GM13976 (cell line): ENCODE results near the gene HERC3.

Experiments
- DNase-seq: peaks from one replicate; pipeline ENCODE4 v3.0.0; 2012; ENCODE audit warnings: low spot score
- in situ Hi-C: fragments of 300-500 bp; cut with MboI; formaldehyde crosslinking; loops from one replicate; pipeline ENCODE4 v1.12.0; 2022; ENCODE audit warnings: low sequenced_read_pairs, mixed read lengths, inconsistent platforms; ENCODE audit not compliant: unreplicated experiment
- TF ChIP-seq, protein P1 (sequence below): IDR thresholded peaks from 2 replicates; pipeline ENCODE4 v1.5.1; 2012; ENCODE audit warnings: borderline replicate concordance, mild to moderate bottlenecking; ENCODE audit not compliant: insufficient read depth; ENCODE audit errors: extremely low read depth, missing control alignments, control extremely low read depth

The HERC3 gene

GRCh38 chr4:88735564-88735963 is 143.3 kb downstream of the HERC3 start:
- DNase-seq, result no peak
- TF ChIP-seq, protein P1, sequence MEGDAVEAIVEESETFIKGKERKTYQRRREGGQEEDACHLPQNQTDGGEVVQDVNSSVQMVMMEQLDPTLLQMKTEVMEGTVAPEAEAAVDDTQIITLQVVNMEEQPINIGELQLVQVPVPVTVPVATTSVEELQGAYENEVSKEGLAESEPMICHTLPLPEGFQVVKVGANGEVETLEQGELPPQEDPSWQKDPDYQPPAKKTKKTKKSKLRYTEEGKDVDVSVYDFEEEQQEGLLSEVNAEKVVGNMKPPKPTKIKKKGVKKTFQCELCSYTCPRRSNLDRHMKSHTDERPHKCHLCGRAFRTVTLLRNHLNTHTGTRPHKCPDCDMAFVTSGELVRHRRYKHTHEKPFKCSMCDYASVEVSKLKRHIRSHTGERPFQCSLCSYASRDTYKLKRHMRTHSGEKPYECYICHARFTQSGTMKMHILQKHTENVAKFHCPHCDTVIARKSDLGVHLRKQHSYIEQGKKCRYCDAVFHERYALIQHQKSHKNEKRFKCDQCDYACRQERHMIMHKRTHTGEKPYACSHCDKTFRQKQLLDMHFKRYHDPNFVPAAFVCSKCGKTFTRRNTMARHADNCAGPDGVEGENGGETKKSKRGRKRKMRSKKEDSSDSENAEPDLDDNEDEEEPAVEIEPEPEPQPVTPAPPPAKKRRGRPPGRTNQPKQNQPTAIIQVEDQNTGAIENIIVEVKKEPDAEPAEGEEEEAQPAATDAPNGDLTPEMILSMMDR, result no peak
- in situ Hi-C loops, result no loop called here

DNA sequence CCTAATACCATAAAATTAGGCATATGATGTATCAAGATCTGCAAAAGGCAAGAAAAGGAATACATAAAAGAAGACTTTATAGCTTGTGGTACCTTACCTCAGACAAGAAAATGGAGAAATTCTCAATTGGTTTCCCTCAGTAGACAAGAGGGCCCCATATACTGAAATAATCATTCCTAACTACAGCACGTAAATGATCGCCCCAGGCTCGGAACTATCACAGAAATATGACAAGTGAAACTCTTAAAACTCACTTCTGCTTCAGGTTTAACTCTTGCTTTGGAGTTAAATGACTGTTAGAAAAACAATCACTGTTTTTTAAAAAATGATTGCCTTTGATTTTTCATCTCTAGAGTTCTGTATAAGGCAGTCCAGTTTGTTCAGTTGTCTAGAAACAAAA is 144.0 kb downstream of the HERC3 start:
- in situ Hi-C loops, result no loop called here
- TF ChIP-seq, protein P1, result no peak
- no peak for DNase-seq

- TF ChIP-seq, protein P1, result no peak
- DNase-seq, result peak; percentile 24
- in situ Hi-C loops, result no loop called here
These were observed 145.1 kb downstream of the HERC3 start for GRCh38 chr4:88737307-88737941.

- TF ChIP-seq, protein P1, result no peak
- no peak for DNase-seq
- in situ Hi-C loops, result no loop called here
These were observed 145.9 kb downstream of the HERC3 start for GRCh38 chr4:88738180-88738579.

DNA sequence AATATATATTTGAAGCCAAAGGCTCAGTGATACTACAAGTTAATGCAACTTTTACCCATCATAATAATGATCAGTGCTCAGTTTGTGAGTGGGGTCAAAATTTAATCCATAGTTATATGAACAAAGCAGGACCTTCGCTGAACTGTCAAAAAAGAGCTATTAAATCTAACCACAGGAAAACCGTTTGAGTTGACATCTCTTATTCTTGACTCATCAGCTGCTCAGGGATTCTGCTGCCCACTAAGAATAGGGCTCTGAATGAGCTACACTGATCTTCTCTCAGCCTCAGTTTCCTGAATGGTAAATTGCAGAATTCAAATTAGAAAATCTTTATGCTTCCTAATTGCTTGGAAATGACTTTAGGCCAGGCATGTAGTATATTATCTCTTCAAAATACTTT is 150.3 kb downstream of the HERC3 start:
- no peak for DNase-seq
- TF ChIP-seq, protein P1, result no peak
- in situ Hi-C loops, result no loop called here

DNA sequence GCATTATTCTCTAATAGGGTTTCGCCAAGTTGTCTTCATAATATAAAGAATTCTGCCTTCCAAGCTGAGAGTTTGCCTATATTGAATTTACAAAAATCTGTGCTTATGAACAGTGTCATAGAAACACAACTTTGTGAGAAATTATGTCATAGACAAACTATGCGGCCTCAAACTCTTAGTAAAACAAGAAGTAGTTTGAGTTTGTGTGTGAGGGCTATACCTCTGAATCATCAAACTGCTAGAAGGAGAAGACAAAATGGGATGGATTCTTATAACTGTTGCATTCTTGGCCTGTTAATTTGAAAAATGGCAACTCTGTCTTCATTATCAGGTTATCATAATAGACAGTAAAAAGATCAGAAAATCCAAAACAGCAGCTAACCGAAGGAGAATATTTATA is 151.4 kb downstream of the HERC3 start:
- no peak for DNase-seq
- in situ Hi-C loops, result no loop called here
- TF ChIP-seq, protein P1, result no peak
